Stimulated activated memory B cell treated with anti-CD40 and anti-IgM and Interleukin-4, amounts not matched to agents 10 μg/mL and 1 μg/mL and 100 μg/mL, for 72 hours (primary cell): ENCODE results near the gene ACTG1.

ENCODE experiments used
- ATAC-seq: fragments of 150-1000 bp; cut with Tn5 transposase; 2 replicates; pipeline ENCODE4 v1.10.0; 2021
- H3K27ac Mint-ChIP-seq: one replicate; pipeline ENCODE4 v1.8.0; 2022; ENCODE audit warnings: mild to moderate bottlenecking, mixed read lengths
- H3K27me3 Mint-ChIP-seq: one replicate; pipeline ENCODE4 v1.8.0; 2022; ENCODE audit warnings: mixed read lengths
- H3K36me3 Mint-ChIP-seq: one replicate; pipeline ENCODE4 v1.8.0; 2022; ENCODE audit warnings: mixed read lengths
- H3K4me1 Mint-ChIP-seq: one replicate; pipeline ENCODE4 v1.8.0; 2022; ENCODE audit warnings: mixed read lengths
- H3K4me3 Mint-ChIP-seq: one replicate; pipeline ENCODE4 v1.8.0; 2022; ENCODE audit warnings: mild to moderate bottlenecking, moderate library complexity, mixed read lengths
- H3K9me3 Mint-ChIP-seq: one replicate; pipeline ENCODE4 v1.8.0; 2022; ENCODE audit warnings: mixed read lengths

Gene ACTG1

GRCh38 chr17:81479175-81480071 is 33.2 kb downstream of the ACTG1 start:
- Mint-ChIP-seq H3K27me3 (peaks cover 61% of the 10 kb centered on the region), H3K27ac (no peak overlapping the region), H3K4me3 (no peak overlapping the region), H3K9me3 (peaks cover 4% of the 10 kb centered on the region), H3K4me1 (peaks cover 23% of the 10 kb centered on the region), H3K36me3 (no peaks in the 10 kb centered on the region)
- ATAC-seq = no peak

- peaks cover 57% of the 10 kb centered on the region for H3K27me3 Mint-ChIP-seq
- H3K4me3 Mint-ChIP-seq = no peak overlapping the region
- peaks cover 15% of the 10 kb centered on the region for H3K4me1 Mint-ChIP-seq
- H3K36me3 Mint-ChIP-seq = no peaks in the 10 kb centered on the region
- ATAC-seq = no peak
- no peak overlapping the region for H3K27ac Mint-ChIP-seq
- peaks cover 4% of the 10 kb centered on the region for H3K9me3 Mint-ChIP-seq
Observed at GRCh38 chr17:81478119-81478518, 34.5 kb downstream of the ACTG1 start.

GRCh38 chr17:81477173-81477572 is 35.4 kb downstream of the ACTG1 start:
- Mint-ChIP-seq H3K36me3 (no peaks in the 10 kb centered on the region), H3K9me3 (peaks cover 4% of the 10 kb centered on the region), H3K4me3 (no peak overlapping the region), H3K27me3 (peaks cover 47% of the 10 kb centered on the region), H3K4me1 (peaks cover 6% of the 10 kb centered on the region), H3K27ac (peak overlapping the region; percentile 53)
- ATAC-seq = no peak

GRCh38 chr17:81476635-81477034 is 36.0 kb downstream of the ACTG1 start:
- peak overlapping the region; percentile 53 for H3K27ac Mint-ChIP-seq

GRCh38 chr17:81476097-81476496 is 36.5 kb downstream of the ACTG1 start:
- no peak overlapping the region for H3K4me3 Mint-ChIP-seq
- no peaks in the 10 kb centered on the region for H3K36me3 Mint-ChIP-seq
- H3K4me1 Mint-ChIP-seq = no peaks in the 10 kb centered on the region
- peaks cover 40% of the 10 kb centered on the region for H3K27me3 Mint-ChIP-seq
- no peak overlapping the region for H3K27ac Mint-ChIP-seq
- H3K9me3 Mint-ChIP-seq = peaks cover 4% of the 10 kb centered on the region
- no peak for ATAC-seq

More at GRCh38 chr17:81476635-81477034, 36.0 kb downstream of the ACTG1 start:
- Mint-ChIP-seq H3K9me3 (peaks cover 4% of the 10 kb centered on the region), H3K4me1 (peaks cover under 1% of the 10 kb centered on the region), H3K4me3 (no peak overlapping the region), H3K36me3 (no peaks in the 10 kb centered on the region), H3K27me3 (peaks cover 42% of the 10 kb centered on the region)
- ATAC-seq = no peak

DNA sequence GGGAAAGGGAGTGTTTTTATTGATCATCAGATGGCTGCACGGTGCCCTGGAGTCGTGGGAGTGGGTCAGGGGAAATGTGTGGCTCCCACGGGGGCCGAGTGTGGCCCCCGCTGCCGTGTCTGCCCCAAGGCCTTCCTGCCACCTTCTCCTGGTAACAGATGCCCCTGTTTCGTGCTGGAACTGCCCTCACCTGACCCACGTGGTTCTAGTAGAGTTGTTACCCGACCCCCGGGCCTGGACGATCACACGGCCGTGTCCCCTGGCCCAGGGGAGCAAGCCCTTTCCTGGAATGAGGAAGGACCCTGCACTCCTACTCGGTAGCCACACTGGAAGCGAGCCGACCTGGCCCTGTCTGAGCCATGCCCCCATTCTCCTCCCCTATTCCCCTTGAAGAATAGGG is 37.6 kb downstream of the ACTG1 start:
- no peak for ATAC-seq
- Mint-ChIP-seq H3K4me3 (no peak overlapping the region), H3K9me3 (peaks cover 4% of the 10 kb centered on the region), H3K27ac (no peak overlapping the region), H3K4me1 (no peaks in the 10 kb centered on the region), H3K36me3 (no peaks in the 10 kb centered on the region), H3K27me3 (peaks cover 29% of the 10 kb centered on the region)

GRCh38 chr17:81473019-81473418 is 39.6 kb downstream of the ACTG1 start:
- no peaks in the 10 kb centered on the region for H3K36me3 Mint-ChIP-seq
- H3K9me3 Mint-ChIP-seq = peaks cover 4% of the 10 kb centered on the region
- no peak for ATAC-seq
- H3K4me3 Mint-ChIP-seq = no peak overlapping the region
- H3K27me3 Mint-ChIP-seq = peaks cover 15% of the 10 kb centered on the region
- no peaks in the 10 kb centered on the region for H3K4me1 Mint-ChIP-seq
- no peak overlapping the region for H3K27ac Mint-ChIP-seq

GRCh38 chr17:81471818-81472456 is 40.7 kb downstream of the ACTG1 start:
- H3K27ac Mint-ChIP-seq = no peak overlapping the region
- no peaks in the 10 kb centered on the region for H3K4me1 Mint-ChIP-seq
- peaks cover 1% of the 10 kb centered on the region for H3K9me3 Mint-ChIP-seq
- no peaks in the 10 kb centered on the region for H3K36me3 Mint-ChIP-seq
- peaks cover 10% of the 10 kb centered on the region for H3K27me3 Mint-ChIP-seq
- H3K4me3 Mint-ChIP-seq = no peak overlapping the region
- no peak for ATAC-seq

- no peaks in the 10 kb centered on the region for H3K9me3 Mint-ChIP-seq
- ATAC-seq = no peak
- H3K27ac Mint-ChIP-seq = no peak overlapping the region
- H3K4me3 Mint-ChIP-seq = no peak overlapping the region
- peaks cover 13% of the 10 kb centered on the region for H3K27me3 Mint-ChIP-seq
- no peaks in the 10 kb centered on the region for H3K36me3 Mint-ChIP-seq
- no peaks in the 10 kb centered on the region for H3K4me1 Mint-ChIP-seq
Observed at GRCh38 chr17:81470944-81471817, 41.4 kb downstream of the ACTG1 start.

- Mint-ChIP-seq H3K27ac (no peak overlapping the region), H3K4me1 (no peaks in the 10 kb centered on the region), H3K4me3 (no peak overlapping the region), H3K36me3 (no peaks in the 10 kb centered on the region), H3K27me3 (peaks cover 18% of the 10 kb centered on the region), H3K9me3 (no peaks in the 10 kb centered on the region)
- ATAC-seq = no peak
Observed at GRCh38 chr17:81470270-81470943, 42.2 kb downstream of the ACTG1 start.

DNA sequence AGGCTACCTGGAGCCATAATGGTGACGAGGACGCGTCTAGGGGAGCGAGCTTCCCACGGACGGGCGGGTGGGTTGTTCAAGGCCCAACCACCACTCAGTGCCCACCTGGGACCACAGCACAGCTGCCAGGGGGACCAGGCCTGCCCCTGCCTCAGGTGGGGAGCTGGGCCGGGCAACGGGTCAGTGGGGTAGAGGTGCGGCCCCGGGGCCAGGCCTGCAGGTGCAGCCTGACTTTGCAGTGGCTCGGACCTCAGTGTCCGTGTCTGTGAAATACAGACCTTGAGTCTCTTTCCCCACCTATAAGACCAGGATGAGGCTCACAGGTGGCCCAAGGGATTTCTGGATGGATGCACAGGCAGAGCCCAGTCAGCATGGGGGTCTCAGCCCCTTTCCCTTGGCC is 43.3 kb downstream of the ACTG1 start:
- no peak for ATAC-seq
- H3K9me3 Mint-ChIP-seq = no peaks in the 10 kb centered on the region
- H3K36me3 Mint-ChIP-seq = no peaks in the 10 kb centered on the region
- peaks cover 2% of the 10 kb centered on the region for H3K4me1 Mint-ChIP-seq
- no peak overlapping the region for H3K4me3 Mint-ChIP-seq
- peaks cover 29% of the 10 kb centered on the region for H3K27me3 Mint-ChIP-seq
- no peak overlapping the region for H3K27ac Mint-ChIP-seq

GRCh38 chr17:81468770-81469121 is 43.9 kb downstream of the ACTG1 start:
- ATAC-seq = no peak
- Mint-ChIP-seq H3K4me1 (peaks cover 5% of the 10 kb centered on the region), H3K36me3 (no peaks in the 10 kb centered on the region), H3K27ac (no peak overlapping the region), H3K9me3 (no peaks in the 10 kb centered on the region), H3K4me3 (no peak overlapping the region), H3K27me3 (peaks cover 34% of the 10 kb centered on the region)

DNA sequence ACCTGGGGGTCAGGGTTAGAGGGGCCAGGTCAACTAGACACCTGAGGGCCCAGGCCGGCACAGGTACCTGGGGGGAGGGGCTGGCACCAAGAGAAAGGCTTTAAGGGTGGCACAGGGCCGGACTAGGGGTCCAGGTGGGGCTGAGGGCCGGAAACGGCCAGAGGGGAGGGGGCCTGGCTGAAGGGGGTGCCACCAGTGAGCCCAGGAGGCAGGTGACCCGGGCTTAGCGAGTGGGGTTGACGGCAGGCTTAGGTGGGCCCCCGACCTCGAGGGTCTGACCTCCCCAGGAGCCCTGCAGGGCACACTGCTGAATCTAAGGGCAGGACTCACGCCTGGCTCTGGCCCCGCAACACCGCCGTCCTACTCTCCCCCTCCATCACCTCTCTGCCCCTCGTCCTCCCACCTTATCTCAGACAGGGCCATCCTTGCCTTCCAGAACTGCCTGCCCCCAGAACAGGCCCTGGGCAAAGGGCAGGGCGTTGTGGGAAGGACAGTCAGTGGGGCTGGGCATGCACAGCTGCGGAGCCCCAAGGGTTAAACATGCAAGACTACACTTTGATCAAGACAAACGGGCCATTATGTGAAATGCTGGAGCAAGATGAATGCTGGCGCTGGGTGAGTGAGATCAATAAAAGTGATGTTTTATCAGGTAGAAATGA is 44.4 kb downstream of the ACTG1 start:
- H3K27ac Mint-ChIP-seq = no peak overlapping the region

More for the DNA sequence above, 44.4 kb downstream of the ACTG1 start:
- Mint-ChIP-seq H3K27me3 (peaks cover 34% of the 10 kb centered on the region), H3K4me3 (no peak overlapping the region), H3K9me3 (no peaks in the 10 kb centered on the region), H3K4me1 (peaks cover 5% of the 10 kb centered on the region), H3K36me3 (no peaks in the 10 kb centered on the region)
- ATAC-seq = no peak
